Activated T-cell treated with anti-CD3 and anti-CD28 coated beads, Interleukin-2, amount 50 U/mL, for 4 hours (primary cell): Measurements from ENCODE around the gene TNS4. TPM values are rescaled to one million over a fixed set of nuclear protein-coding genes. Genes with fewer than 3 reads are reported as not detected.

Source experiments
- ATAC-seq, 2 donors: fragments of 200-7000 bp; cut with Tn5 transposase; one replicate each; pipeline ENCODE4 v1.10.0; 2021
- DNase-seq: peaks from one replicate; pipeline ENCODE4 v3.0.0-alpha.2; 2020
- H3K27me3 Mint-ChIP-seq: one replicate; pipeline ENCODE4 v1.8.0; 2021; ENCODE audit warnings: low read depth, mixed read lengths
- H3K36me3 Mint-ChIP-seq: one replicate; pipeline ENCODE4 v1.8.0; 2022; ENCODE audit warnings: mixed read lengths; ENCODE audit not compliant: insufficient read depth
- H3K4me1 Mint-ChIP-seq: one replicate; pipeline ENCODE4 v1.8.0; 2021; ENCODE audit warnings: low read depth, mixed read lengths
- H3K4me3 Mint-ChIP-seq: one replicate; pipeline ENCODE4 v1.8.0; 2021; ENCODE audit warnings: mild to moderate bottlenecking, moderate library complexity, mixed read lengths
- H3K9me3 Mint-ChIP-seq: one replicate; pipeline ENCODE4 v1.8.0; 2021; ENCODE audit warnings: mixed read lengths
- total RNA-seq, 3 donors: library from RNA; stranded (reverse); gene quantifications; one replicate each; pipeline ENCODE4 v1.2.1, GENCODE V29; 2021

TNS4 gene
- total RNA-seq, 3 donors from 2014 or later, result 3.9 to 4.7 (median 4.1) TPM

- ATAC-seq (peak; percentile 85 to 91), DNase-seq (no peak)
- Mint-ChIP-seq H3K4me3 (no peak overlapping the region), H3K36me3 (no peaks in the 10 kb centered on the region), H3K27me3 (no peaks in the 10 kb centered on the region), H3K9me3 (no peaks in the 10 kb centered on the region), H3K4me1 (peaks cover 26% of the 10 kb centered on the region)
Measured at GRCh38 chr17:40427002-40427491, 74.4 kb downstream of the TNS4 start.

Other genes with a start within 250 kb of the TNS4 start
- 10 to 100 TPM; 67.3 to 94.0 (median 83.6) TPM for gene CDC6, start 213.7 kb downstream of the TNS4 start, total RNA-seq
- gene RARA, start 192.4 kb downstream of the TNS4 start, total RNA-seq, result 10 to 100 TPM; 46.5 to 61.9 (median 48.7) TPM
- not detected for gene GJD3, start 136.9 kb downstream of the TNS4 start, total RNA-seq
- 10 to 100 TPM; 10.4 to 16.4 (median 12.0) TPM for gene TOP2A, start 83.7 kb downstream of the TNS4 start, total RNA-seq
- gene IGFBP4, start 58.2 kb downstream of the TNS4 start, total RNA-seq, result 10 to 100 TPM; 14.0 to 17.7 (median 14.7) TPM
- 100 to 1,000 TPM in 2 of 3 donors, 10 to 100 TPM in 1; 77.3 to 109 (median 108) TPM for gene CCR7, start 63.8 kb upstream of the TNS4 start, total RNA-seq
- gene SMARCE1, start 146.2 kb upstream of the TNS4 start, total RNA-seq, result 100 to 1,000 TPM; 105 to 117 (median 106) TPM
- not detected for gene KRT222, start 163.6 kb upstream of the TNS4 start, total RNA-seq
- not detected for gene KRT24, start 202.1 kb upstream of the TNS4 start, total RNA-seq